ENCODE results near the gene CSF1R.

Gene CSF1R

DNA sequence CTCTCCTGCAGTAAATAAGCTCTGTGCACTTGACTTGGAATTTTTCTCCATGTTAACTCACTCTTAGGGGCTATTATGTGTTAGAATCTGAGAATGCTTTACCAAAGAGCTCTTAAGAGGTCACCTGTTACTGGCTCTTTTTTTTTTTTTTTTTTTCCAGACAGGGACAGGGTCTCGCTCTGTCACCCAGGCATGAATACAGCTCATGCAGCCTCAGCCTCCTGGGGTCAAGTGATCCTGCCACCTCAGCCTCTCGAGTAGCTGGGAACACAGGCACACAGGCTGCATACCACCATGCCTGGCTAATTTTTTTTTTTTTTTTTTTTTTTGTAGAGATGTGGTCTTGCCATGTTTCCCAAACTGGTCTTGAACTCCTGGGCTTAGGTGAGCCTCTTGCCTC is 63.7 kb downstream of the CSF1R start:
- no peak for DNase-seq

GRCh38 chr5:150022158-150022531 is 64.2 kb downstream of the CSF1R start:
- DNase-seq: no peak

DNA sequence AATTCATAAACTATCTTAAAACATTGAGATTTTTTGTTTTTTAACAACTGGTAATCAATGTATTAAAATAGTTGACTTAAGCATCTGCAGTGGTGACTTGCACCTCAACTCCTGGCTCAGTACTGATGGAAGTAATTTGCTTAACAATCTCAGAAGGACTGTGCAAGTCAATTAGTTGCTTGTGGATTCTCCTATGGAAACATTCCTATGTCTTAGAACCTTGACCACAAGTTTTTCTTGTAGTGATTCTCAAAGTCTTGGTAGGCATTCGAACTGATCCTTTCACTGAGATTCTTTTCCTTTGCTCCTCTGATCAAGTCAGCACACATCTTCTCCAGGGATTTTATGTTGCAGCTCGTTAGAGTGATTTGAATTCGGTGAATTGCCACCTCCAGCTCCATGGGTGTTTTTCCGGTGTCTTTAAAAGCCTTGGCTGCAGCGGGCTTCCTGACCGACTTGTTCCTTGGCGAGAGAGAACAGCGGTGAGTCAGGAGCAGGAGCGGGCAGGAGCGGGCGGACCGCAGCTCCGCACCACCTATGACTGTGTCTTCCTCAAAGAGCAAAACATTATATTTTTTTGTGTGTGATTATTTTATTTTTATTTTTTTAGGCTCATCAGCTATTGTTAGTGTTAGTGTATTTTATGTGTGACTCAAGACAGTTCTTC is 64.7 kb downstream of the CSF1R start:
- no peak for DNase-seq

DNA sequence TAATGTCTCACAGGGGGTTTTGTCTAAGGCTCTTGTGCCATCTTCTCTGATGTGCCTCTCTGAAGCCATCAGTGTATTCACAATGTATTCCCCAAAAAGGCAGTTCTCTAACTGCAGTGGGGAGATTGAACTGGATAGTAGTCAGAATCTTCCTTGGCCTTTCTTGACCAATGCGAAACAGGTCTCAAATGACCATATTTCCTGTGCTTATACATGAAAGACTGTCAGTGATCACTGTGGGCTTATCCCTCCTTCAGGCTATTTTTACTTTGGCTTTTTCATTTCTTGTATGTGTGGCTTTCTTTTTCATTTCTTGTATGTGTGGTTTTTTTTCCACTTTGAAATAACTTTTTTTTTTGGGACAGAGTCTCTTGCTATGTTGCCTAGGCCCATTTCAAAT is 66.1 kb downstream of the CSF1R start:
- DNase-seq: no peak

DNA sequence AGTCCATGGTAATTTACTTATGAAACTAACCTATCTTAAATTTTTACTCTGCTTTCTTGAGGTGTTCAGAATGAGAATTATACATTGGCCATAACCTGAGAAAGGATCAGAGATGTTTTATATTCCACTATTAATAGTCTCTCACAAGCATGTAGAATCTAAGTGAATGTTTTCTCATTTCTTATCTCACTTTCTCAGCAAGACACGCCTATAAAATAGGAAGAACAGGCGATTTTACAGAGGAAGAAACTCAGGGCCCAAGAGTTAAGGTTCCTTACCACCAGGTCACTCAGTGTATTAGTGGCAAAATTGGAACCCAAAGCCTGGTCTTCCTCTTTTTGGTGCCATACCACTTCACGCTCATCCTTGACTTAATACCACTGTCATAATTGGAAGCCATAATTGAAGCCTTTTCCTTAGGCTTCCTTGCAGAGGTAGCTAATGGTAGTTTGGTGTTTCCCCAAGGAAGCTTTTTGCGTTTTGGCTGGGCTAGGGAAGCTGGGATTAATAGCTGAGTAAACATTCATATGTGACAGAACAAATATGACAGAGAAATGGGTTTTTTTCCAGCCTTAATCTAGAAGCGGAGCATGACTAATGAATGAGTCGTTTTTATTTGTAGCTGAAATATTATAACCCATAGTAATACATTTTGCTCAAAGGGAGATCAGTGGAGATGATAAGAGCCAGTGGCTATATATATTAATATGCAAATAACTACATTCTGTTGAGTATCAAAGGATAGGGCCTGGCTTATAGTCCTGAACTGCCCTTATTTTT is 68.9 kb downstream of the CSF1R start:
- no peak for DNase-seq

DNA sequence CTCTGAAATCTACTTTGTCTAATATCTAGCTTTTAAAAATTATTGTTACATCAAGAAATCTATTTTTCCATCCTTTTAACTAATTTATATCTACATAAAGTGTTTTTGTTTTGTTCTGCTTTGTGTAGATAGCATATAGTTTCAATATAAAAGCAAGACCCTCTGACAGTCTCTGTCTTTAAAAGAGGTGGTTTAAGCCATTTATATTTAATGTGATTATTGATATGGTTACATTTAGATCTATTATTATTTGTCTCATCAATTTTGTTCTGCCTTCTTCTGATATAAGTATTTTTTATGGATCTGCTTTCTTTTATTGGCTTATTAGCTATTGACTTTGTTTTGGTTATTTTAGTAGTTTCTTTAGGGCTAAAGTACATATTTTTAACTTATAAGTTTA is 69.8 kb downstream of the CSF1R start:
- no peak for DNase-seq

DNA sequence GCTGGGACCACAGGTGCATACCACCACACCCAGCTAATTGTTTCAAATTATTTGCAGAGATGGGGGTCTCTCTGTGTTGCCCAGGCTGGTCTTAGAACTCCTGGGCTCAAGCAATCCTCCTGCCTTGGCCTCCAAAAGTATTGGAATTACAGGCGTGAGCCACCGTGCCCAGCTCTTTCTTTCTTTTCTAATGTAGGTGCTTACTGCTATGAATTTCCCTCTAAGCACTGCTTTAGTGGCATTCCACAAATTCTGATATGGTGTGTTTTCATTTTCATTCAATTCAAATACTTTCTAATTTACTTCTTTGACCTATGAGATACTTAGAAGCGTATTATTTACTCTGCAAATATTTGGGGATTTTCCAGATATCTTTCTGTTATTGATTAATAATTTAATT is 70.9 kb downstream of the CSF1R start:
- DNase-seq: no peak

GRCh38 chr5:150014456-150014855 is 71.9 kb downstream of the CSF1R start:
- no peak for DNase-seq

- no peak for DNase-seq
Observed at GRCh38 chr5:150013931-150014330, 72.4 kb downstream of the CSF1R start.

GRCh38 chr5:150009671-150010387 is 76.5 kb downstream of the CSF1R start:
- DNase-seq: no peak

DNA sequence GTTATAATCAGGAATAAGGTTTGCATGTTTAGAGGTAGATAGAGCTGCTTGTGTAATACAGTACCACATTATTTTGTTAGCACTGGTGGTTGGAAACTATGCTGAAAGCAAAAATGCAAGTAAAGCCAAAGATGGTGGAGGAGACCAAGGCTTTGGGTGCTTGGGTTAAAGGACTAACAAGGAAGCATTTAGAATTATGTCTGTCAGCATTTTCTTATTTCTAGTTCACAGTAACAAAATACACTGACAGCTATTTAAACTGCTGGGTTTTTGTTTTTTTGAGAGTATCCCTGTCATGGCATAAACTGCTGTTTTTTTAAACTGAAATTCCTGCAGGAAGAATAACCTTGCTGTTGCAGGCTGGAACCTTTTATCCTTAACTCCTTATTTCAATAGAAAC is 79.3 kb downstream of the CSF1R start:
- no peak for DNase-seq

DNA sequence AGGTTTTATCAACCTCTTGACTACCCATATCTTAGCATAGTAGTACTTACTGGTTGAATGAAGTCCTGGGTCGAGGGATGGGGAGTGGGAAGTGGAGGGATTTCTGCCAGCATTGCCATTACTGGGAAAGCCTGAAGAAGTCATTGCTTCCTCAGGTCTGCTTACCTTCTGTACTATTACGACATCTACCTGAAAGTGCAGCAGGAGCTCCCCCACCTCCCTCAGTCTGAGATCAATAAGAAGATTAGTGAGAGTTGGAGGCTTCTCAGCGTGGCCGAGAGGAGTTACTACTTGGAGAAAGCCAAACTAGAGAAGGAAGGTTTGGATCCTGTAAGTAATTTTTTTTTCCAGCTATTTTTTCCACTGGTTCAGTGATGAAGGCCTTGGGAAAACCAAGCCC is 80.0 kb downstream of the CSF1R start:
- no peak for DNase-seq

All from stimulated activated CD4-positive, alpha-beta T cell treated with anti-CD3 and anti-CD28 coated beads, Interleukin-2, amount 100 ng/mL, for 24 hours (primary cell).